ENCODE results near the gene TMCC1. TPM values are rescaled to one million over a fixed set of nuclear protein-coding genes. Genes with fewer than 3 reads are reported as not detected.

The TMCC1 gene
- polyA plus RNA-seq, 1 experiment, result 14.4 TPM

DNA sequence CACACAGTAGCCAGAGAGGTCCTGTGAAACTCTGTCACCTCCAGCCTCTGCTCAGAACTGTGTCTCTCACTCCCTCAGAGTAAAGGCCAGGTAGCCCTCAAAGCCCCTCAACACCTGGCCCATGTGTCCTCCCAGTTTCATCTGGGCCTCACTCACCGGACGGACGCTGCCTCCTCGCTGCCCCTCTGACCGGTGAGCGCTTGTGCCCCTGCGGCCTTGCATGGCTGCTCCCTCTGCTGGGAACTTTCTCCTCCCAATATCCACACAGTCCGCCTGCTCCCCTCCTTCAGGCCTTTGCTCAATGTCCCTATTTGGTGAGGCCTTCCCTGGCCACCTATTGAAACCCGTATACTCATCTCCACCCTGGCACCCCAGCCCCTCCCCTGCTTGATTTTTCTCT, 44.2 kb upstream of the TMCC1 start:
- DNase-seq (ENCODE audit: low read depth), result no peak
- no peak overlapping the region for H3K4me3 ChIP-seq (ENCODE audit: low read depth, low read length)

DNA sequence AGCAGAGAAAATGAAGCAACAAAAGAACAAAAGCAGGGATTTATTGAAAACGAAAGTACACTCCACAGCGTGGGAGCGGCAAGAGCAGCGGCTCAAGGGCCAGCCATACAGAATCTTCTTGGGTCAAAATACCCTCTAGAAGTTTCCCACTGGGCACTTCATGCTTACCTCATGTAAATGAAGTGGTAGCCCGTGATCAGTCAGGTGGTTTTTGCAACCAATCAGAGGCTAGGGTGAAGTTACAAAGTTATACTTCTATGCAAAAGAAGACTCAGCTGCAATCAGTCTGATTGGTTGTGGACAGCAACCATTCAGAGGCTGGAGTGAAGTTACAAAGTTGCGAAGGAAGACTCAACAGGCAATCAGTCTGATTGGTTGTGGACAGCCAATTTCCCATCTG, 43.2 kb upstream of the TMCC1 start:
- H3K4me3 ChIP-seq (ENCODE audit: low read depth, low read length), result peak overlapping the region; percentile 33
- TF ChIP-seq, protein P1, sequence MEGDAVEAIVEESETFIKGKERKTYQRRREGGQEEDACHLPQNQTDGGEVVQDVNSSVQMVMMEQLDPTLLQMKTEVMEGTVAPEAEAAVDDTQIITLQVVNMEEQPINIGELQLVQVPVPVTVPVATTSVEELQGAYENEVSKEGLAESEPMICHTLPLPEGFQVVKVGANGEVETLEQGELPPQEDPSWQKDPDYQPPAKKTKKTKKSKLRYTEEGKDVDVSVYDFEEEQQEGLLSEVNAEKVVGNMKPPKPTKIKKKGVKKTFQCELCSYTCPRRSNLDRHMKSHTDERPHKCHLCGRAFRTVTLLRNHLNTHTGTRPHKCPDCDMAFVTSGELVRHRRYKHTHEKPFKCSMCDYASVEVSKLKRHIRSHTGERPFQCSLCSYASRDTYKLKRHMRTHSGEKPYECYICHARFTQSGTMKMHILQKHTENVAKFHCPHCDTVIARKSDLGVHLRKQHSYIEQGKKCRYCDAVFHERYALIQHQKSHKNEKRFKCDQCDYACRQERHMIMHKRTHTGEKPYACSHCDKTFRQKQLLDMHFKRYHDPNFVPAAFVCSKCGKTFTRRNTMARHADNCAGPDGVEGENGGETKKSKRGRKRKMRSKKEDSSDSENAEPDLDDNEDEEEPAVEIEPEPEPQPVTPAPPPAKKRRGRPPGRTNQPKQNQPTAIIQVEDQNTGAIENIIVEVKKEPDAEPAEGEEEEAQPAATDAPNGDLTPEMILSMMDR (IDR thresholded peaks at IDR 0.05; ENCODE audit: insufficient read depth, low read depth, low read length), result no peak
- H3K36me3 ChIP-seq (ENCODE audit: control insufficient read depth, insufficient read depth, low read length), result no peaks in the 10 kb centered on the region
- ChIA-PET CTCF (no interaction called here), POLR2A (no interaction called here)
- 0 out of 2 replicates have a peak, but pooled peaks cover 1% of the 10 kb centered on the region for H3K27me3 ChIP-seq (ENCODE audit: control insufficient read depth, insufficient read depth, low read length)
- DNase-seq (ENCODE audit: low read depth), result no peak

More for the DNA sequence above, 44.2 kb upstream of the TMCC1 start:
- ChIA-PET POLR2A (no interaction called here), CTCF (interaction anchor here (1.0 to 1.3 kb wide), 3 partner anchors 16 to 310 kb away, joined by 3 read pairs; no protein-coding TSS in a partner anchor)
- H3K36me3 ChIP-seq (ENCODE audit: control insufficient read depth, insufficient read depth, low read length), result no peaks in the 10 kb centered on the region
- TF ChIP-seq, protein P1 (IDR thresholded peaks at IDR 0.05; ENCODE audit: insufficient read depth, low read depth, low read length), result no peak
- H3K27me3 ChIP-seq (ENCODE audit: control insufficient read depth, insufficient read depth, low read length), result no peaks in the 10 kb centered on the region

DNA sequence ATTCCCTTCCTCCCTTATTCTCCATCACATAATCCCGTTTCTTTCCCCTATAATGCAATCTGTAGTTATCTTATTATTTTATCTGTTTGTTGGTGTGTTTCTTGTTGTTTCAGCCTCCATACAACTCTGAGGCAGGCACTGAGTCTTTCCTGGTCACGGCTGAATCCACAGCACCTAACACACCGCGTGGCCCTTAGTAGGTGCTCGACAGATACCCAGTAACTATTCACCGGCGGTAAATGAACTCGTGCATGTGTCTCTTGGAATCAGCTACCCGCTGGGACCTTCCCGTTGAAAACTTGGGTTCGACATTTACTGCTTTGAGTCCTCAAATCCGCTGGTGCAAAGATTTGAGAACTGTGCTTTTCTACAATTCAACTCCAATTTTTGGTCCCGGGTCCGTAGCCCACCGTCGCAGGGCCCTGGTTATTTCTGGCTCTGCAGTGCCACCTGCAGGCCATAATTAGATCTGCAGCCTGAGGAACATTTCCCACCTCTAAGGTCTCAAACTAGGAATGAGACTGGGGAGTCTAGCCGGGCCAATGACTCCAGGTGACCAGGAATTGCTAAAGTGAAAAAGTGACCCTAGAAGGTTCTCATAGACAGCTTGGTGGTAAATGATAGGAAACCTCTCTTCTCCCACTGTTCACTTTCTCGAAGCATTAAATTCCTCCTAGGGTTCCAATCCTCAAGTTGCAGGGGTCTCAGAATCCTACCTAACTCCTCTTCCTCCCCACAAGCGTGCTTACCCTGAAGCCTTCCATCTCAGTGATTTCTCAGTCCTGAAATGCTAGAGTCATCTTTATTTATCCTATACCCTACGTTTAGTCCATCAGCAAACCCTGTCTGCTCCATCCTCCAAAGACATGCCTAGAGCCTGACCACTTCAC, 41.0 kb upstream of the TMCC1 start:
- H3K36me3 ChIP-seq (ENCODE audit: control insufficient read depth, insufficient read depth, low read length), result no peaks in the 10 kb centered on the region
- TF ChIP-seq, protein P1 (IDR thresholded peaks at IDR 0.05; ENCODE audit: insufficient read depth, low read depth, low read length), result peak; percentile 85
- CTCF ChIA-PET, result interaction anchor here (0.6 to 2.8 kb wide), 34 partner anchors 8 to 579 kb away, joined by 3 to 16 read pairs (median 3); no protein-coding TSS in a partner anchor
- POLR2A ChIA-PET, result no interaction called here
- H3K27me3 ChIP-seq (ENCODE audit: control insufficient read depth, insufficient read depth, low read length), result 0 out of 2 replicates have a peak, but pooled peaks cover 1% of the 10 kb centered on the region
- no peak for DNase-seq (ENCODE audit: low read depth)
- H3K4me3 ChIP-seq (ENCODE audit: low read depth, low read length), result no peak overlapping the region

DNA sequence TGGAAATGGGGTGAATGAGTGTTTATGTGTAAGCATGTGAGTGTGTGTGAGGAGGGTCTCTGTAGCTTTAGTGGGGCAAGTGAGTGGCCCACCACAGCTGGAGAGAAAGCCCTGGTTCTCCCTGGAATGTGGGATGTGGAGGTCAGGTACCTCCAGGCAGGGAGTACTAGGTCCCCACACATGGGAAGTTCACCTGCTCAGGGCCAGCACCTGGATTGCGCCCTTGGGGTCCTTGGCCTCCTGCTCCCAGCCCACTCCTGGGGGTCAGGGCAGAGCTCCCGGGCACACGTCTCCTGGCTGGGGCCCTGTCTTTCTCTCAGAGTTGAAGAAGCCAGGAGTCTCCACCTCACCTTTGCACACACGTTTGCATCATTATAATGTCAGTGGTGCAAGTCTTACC, 40.0 kb upstream of the TMCC1 start:
- ChIA-PET CTCF (interaction anchor here (0.6 to 2.8 kb wide), 19 partner anchors 9 to 550 kb away, joined by 3 to 16 read pairs (median 5); no protein-coding TSS in a partner anchor), POLR2A (no interaction called here)
- H3K4me3 ChIP-seq (ENCODE audit: low read depth, low read length), result no peak overlapping the region
- TF ChIP-seq, protein P1 (IDR thresholded peaks at IDR 0.05; ENCODE audit: insufficient read depth, low read depth, low read length), result no peak
- H3K27me3 ChIP-seq (ENCODE audit: control insufficient read depth, insufficient read depth, low read length), result 0 out of 2 replicates have a peak, but pooled peaks cover 1% of the 10 kb centered on the region
- no peaks in the 10 kb centered on the region for H3K36me3 ChIP-seq (ENCODE audit: control insufficient read depth, insufficient read depth, low read length)
- DNase-seq (ENCODE audit: low read depth), result no peak

DNA sequence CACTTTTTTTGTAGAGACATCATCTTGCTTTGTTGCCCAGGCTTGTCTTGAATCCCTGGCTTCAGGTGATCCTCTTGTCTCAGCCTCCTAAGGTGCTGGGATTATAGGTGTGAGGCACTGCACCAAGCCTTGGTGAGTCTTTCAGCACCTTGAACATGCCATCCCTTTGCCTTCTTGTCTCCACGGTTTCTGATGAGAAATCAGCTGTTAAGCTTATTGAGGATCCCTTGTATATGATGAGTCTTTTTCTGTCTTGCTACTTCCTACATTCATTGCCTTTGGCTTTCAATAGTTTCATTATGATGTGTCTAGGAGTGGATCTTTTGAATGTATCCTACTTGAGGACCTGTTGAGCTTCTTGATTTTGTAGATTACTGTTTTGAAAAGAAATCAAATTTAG, 35.9 kb upstream of the TMCC1 start:
- no peak overlapping the region for H3K4me3 ChIP-seq (ENCODE audit: low read depth, low read length)
- ChIA-PET POLR2A (interaction anchor here (0.5 kb wide), 1 partner anchor 351 kb away, joined by 5 read pairs; no protein-coding TSS in a partner anchor), CTCF (interaction anchor here (0.6 to 7.0 kb wide), 4 partner anchors 12 to 546 kb away, joined by 3 to 24 read pairs (median 4); no protein-coding TSS in a partner anchor)
- H3K27me3 ChIP-seq (ENCODE audit: control insufficient read depth, insufficient read depth, low read length), result peaks cover 5% of the 10 kb centered on the region
- TF ChIP-seq, protein P1 (IDR thresholded peaks at IDR 0.05; ENCODE audit: insufficient read depth, low read depth, low read length), result no peak
- DNase-seq (ENCODE audit: low read depth), result no peak
- H3K36me3 ChIP-seq (ENCODE audit: control insufficient read depth, insufficient read depth, low read length), result no peaks in the 10 kb centered on the region
